ENCODE results near the gene DOCK9.

The DOCK9 gene

GRCh38 chr13:98798849-98799645, 178.8 kb downstream of the DOCK9 start:
- H3K4me3 ChIP-seq (ENCODE audit: low read depth, low read length), result no peak overlapping the region
- H3K9me3 ChIP-seq (ENCODE audit: severe bottlenecking), result no peaks in the 10 kb centered on the region
- no peaks in the 10 kb centered on the region for H3K27me3 ChIP-seq (ENCODE audit: insufficient read depth, low read depth, severe bottlenecking)
- peaks cover 42% of the 10 kb centered on the region for H3K36me3 ChIP-seq
- TF ChIP-seq, protein P1, sequence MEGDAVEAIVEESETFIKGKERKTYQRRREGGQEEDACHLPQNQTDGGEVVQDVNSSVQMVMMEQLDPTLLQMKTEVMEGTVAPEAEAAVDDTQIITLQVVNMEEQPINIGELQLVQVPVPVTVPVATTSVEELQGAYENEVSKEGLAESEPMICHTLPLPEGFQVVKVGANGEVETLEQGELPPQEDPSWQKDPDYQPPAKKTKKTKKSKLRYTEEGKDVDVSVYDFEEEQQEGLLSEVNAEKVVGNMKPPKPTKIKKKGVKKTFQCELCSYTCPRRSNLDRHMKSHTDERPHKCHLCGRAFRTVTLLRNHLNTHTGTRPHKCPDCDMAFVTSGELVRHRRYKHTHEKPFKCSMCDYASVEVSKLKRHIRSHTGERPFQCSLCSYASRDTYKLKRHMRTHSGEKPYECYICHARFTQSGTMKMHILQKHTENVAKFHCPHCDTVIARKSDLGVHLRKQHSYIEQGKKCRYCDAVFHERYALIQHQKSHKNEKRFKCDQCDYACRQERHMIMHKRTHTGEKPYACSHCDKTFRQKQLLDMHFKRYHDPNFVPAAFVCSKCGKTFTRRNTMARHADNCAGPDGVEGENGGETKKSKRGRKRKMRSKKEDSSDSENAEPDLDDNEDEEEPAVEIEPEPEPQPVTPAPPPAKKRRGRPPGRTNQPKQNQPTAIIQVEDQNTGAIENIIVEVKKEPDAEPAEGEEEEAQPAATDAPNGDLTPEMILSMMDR (IDR thresholded peaks at IDR 0.05; ENCODE audit: low read depth, low read length), result no peak
- H3K27ac ChIP-seq, result no peak overlapping the region
- no peak for DNase-seq

- Histone ChIP-seq H3K27me3 (ENCODE audit: insufficient read depth, low read depth, severe bottlenecking) (no peaks in the 10 kb centered on the region), H3K36me3 (peaks cover 45% of the 10 kb centered on the region), H3K4me3 (ENCODE audit: low read depth, low read length) (no peak overlapping the region), H3K9me3 (ENCODE audit: severe bottlenecking) (no peaks in the 10 kb centered on the region), H3K27ac (peak overlapping the region; percentile 89)
- TF ChIP-seq, protein P1 (IDR thresholded peaks at IDR 0.05; ENCODE audit: low read depth, low read length), result no peak
- DNase-seq, result peak; percentile 70
These were observed 180.4 kb downstream of the DOCK9 start for GRCh38 chr13:98797456-98797855.

DNA sequence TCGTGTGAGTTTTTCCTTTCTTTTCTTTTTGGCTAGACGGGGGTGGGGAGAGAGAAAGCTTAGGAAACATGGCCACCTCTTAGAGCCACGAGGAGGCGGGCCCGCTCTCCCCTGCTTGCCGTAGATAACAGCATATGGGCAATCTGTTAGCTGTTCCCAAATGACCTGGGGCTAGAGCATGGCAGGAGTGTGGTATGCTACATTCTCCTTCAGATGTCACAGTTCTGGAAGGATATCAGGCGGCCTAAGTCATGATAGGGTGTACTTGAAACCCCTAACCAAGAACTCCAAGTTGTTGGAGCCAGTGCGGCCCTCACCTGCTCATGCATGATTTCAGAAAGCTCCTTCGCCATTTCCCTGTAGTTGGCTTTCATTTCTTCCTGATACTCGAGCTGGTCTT, 181.1 kb downstream of the DOCK9 start:
- Histone ChIP-seq H3K27me3 (ENCODE audit: insufficient read depth, low read depth, severe bottlenecking) (no peaks in the 10 kb centered on the region), H3K27ac (peak overlapping the region; percentile 89), H3K4me3 (ENCODE audit: low read depth, low read length) (no peak overlapping the region), H3K9me3 (ENCODE audit: severe bottlenecking) (no peaks in the 10 kb centered on the region), H3K36me3 (peaks cover 45% of the 10 kb centered on the region)
- DNase-seq, result peak; percentile 80
- TF ChIP-seq, protein P1 (IDR thresholded peaks at IDR 0.05; ENCODE audit: low read depth, low read length), result no peak

DNA sequence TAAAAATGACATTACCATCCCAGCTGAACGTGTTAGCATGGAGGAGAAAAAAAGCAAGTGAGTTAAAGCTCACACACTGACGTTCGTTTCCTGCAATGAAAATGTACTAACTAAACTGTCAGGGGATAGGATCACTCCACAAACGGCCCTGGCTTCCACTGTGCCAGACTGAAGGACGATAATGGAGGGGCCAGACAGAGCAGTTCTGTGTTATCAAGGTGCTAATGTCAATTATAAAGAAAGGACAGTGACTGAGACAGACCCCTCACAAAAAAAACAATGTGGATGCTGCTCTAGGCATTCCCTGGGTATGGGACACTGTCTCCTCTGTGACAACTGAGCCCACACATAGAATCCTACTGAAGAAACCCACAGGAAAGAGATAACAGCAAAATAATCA, 181.7 kb downstream of the DOCK9 start:
- TF ChIP-seq, protein P1 (IDR thresholded peaks at IDR 0.05; ENCODE audit: low read depth, low read length), result no peak
- no peak for DNase-seq

GRCh38 chr13:98795220-98795619, 182.6 kb downstream of the DOCK9 start:
- Histone ChIP-seq H3K36me3 (peaks cover 42% of the 10 kb centered on the region), H3K9me3 (ENCODE audit: severe bottlenecking) (no peaks in the 10 kb centered on the region), H3K27ac (no peak overlapping the region), H3K4me3 (ENCODE audit: low read depth, low read length) (no peak overlapping the region), H3K27me3 (ENCODE audit: insufficient read depth, low read depth, severe bottlenecking) (no peaks in the 10 kb centered on the region)
- DNase-seq, result no peak
- TF ChIP-seq, protein P1 (IDR thresholded peaks at IDR 0.05; ENCODE audit: low read depth, low read length), result no peak

More for the DNA sequence above, 181.7 kb downstream of the DOCK9 start:
- H3K27me3 ChIP-seq (ENCODE audit: insufficient read depth, low read depth, severe bottlenecking), result no peaks in the 10 kb centered on the region
- H3K36me3 ChIP-seq, result peaks cover 45% of the 10 kb centered on the region
- no peaks in the 10 kb centered on the region for H3K9me3 ChIP-seq (ENCODE audit: severe bottlenecking)
- H3K4me3 ChIP-seq (ENCODE audit: low read depth, low read length), result no peak overlapping the region
- H3K27ac ChIP-seq, result peak overlapping the region; percentile 89
